GM04504 (cell line): Measurements from ENCODE around the gene INPP5A.

Experiments
- DNase-seq: peaks from one replicate; pipeline ENCODE4 v3.0.0-alpha.2; 2012; ENCODE audit warnings: low read depth

Gene INPP5A

DNA sequence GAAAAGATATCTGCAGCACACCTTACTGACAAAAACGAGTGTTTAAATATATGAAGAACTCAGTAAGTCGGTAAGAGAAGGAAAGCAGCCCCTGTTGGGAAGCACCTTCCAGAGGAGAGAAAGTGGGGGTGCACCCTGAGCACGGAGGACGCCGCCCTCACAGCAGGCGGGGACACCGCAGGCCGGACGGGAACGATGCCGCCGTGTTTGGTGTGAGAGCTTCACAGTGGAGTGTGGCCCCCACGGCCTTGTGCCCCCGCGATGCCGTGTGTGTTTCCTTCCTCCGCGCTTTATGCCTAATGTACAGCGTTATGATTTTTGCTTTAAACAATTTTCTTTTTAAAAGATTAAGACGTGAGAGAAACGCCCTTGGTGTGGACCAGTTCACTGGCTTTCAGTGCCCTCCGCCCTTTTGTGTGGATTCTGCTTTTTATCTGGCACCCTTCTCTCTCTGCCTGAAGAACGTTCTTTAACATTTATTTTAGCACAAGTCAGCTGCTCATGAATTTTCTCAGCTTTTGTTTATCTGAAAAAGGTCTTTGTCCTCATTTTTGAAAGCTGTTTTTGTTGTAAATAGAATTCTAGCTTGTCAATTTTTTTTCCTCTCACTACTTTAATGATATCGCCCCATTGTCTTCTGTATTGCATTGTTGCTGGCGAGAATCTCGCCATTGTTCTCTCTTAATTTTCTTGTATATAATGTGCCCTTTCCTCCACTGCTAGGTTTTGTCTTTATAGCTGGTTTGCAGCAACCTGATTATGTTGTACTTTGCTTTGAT, 110.7 kb downstream of the INPP5A start:
- no peak for DNase-seq

- no peak for DNase-seq
Measured at GRCh38 chr10:132648851-132649528, 111.4 kb downstream of the INPP5A start.

- DNase-seq, result no peak
Measured at GRCh38 chr10:132649651-132650360, 112.2 kb downstream of the INPP5A start.

DNA sequence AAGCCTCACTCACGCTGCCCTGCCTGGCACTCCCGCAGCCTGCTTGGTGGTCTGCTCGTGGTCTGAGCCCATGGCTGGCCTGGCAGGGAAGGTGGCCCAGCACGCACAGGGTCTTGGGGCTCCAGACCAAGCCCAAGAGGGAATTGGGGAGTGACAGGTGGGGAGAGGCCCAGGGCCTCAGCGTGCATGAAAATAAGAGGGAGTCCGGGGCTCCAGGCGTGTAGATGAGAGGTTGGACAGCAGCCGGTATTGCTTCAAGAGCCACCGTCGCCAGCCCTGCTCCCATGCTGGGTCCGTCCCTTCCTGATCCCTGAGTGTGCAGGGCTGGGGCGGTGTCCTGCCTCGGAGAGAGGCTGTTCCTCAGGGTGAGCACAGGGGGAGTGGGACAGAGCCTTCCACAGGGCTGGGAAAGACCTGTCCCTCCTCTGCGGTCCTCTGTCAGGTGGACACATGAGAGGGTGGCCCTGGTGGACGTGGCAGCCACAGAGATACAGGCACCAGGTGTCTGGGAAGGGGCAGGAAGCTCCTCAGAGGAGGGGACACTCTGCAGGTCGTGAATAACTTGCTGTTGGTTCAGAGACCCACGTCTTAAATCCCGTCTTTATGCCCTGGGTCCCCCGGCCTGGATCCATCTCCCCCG, 113.1 kb downstream of the INPP5A start:
- no peak for DNase-seq

- DNase-seq, result no peak
Measured at GRCh38 chr10:132651511-132652029, 114.0 kb downstream of the INPP5A start.

DNA sequence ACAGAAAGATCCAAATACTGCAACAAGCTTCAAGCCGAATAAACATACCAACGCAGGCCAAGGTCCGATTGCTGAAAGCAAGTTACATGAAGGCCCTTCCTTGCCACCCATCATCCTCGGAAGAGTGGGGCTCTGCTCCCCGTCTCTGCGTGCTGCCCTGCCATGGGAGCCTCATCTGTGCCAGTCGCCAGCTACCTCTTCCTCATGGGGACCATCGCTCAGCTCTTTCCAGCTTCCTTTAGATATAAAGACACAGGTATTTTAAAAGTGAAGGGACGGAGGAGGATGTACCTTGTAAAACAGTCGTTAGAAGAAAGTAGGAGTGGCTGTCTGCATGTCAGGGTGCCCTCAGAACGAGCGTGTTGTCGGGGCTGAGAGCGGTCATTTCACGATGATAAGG, 114.9 kb downstream of the INPP5A start:
- no peak for DNase-seq

DNA sequence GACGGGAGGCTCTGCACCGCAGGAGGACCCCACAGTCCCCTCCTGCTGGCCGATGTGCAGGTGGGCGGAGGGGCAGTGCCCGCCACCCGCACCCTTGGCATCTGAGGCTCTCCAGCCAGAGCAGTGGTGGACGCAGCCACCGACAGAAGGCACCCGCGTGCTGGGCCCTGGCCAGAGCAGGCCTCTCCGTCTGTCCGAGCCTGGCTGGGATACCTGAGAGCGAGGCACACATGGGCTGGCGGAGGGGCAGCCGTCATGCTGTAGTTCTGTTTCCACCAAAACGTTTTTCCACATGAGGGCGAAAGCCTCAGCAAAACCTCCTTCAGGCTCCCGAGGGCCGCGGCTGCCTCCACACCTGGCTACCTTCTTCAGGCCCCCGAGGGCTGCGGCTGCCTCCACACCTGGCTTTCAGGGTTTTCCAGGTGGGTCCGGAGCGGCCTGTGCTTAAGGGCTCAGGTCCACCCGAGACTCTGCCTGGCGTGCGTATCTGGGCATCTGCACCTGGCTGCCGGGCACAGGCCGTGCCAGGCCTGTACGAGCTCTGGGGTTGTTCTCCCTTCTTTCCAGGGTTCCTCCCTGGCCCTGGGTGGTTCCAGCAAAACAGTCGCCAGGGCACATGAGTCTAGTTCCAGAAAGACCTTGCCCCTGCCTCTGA, 115.5 kb downstream of the INPP5A start:
- DNase-seq, result no peak

DNA sequence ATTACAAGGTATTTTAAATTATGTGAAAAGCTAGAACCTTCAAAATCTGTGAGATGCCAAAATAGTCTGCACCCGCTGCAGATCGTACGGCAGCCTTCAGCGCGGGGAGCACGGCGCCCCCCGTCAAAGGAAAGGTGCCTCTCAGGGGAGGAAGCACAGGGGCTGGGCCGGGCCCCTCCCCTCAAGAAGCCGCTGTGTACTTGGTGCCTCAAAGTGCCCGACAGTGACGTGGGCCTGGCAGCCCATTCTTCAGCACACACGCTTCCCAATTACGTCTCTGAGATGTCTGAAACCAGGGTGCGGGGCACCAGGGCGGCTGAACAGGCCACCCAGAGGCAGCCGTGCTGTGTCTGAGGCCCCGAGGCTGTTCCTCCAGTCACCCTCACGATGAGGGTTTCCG, 116.1 kb downstream of the INPP5A start:
- no peak for DNase-seq

- DNase-seq, result no peak
Measured at GRCh38 chr10:132654121-132654571, 116.6 kb downstream of the INPP5A start.

GRCh38 chr10:132654708-132655661, 117.4 kb downstream of the INPP5A start:
- DNase-seq, result no peak

GRCh38 chr10:132655735-132656134, 118.1 kb downstream of the INPP5A start:
- DNase-seq, result no peak

DNA sequence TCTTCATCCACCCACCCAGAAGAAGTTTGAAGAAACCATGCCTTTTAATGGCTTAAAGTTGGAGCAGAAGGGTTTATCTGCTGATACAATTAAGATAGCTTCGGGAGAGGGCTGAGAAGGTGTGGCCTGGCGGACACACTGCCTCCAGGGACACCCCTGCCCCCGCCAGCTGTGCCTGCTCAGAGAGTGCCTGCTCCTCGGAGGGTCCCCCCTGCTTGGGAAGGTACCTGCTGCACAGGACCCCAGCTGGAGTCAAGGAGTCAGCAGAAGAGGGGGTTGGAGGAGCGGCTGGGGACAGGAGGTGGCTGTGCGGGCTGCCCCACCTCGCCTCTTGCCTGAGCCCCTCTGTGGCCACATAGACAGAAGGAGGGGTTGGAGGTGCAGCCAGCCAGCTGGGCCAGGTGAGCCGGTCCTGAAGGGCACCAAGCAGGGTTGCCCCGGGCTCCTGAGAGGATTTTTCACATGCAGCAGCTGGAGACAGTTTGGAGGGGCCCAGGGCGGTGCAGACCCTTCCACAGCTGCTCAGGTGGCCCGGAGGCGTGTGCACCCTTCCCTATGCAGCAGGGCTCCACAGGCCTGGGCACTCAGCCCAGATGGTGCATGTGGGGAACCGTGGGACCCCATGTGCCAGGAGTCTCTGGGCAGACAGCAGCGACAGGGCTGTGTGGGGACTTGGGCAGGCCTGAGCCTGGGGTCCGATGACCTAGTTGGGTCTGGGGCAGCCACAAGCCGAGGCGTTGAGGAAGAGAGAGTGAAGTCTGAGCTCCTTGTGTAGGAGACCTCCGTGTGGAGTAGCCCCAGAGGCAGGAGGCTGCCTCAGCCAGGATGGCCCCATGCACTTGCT, 118.9 kb downstream of the INPP5A start:
- DNase-seq, result no peak

DNA sequence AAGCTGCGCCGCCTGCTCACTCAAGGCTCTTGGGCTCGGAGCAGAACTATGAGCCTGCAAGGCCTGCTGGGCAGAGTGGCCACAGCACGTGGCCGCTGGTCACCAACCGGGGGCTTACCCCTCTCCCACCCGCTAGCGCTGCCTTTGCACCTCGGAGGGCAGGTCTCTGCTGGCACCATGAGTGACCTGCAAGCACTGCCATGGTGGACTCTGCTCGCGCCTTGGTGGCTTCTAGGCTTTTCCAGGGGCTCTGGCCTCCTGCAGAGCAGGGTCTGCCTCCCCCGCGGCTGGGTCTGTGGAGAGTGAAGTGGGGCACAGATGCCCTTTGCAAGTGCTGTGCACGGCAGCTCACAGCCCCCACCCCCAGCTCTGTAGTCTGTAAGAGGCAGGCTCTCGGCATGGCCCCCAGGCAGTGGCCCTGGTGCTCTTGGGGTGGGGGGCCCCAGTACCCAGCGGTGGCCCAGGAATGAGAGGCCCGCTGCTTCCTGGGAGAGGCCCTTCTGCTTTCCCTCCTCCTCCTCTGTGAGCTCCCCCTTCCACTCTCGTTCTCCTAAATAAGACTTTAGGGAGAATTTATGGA, 119.6 kb downstream of the INPP5A start:
- no peak for DNase-seq

DNA sequence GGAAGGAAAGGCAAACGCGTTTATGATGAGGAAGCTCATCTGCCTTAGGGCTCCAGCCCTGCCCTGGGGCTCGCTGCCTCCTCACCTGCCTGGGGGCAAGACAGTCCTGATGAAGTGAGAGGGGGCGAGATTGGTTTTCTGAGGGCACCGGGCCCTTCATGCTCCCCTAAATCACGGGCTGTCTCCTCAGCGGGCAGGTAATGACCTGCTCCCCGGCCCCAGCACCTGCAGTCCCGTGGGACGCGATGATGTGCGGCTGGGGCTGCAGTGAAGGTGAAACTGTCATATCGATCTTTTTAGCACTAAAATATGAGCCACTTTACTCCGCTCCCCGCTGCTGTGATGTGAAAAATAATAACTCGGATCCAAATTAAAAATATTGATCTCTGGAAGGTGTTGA, 120.2 kb downstream of the INPP5A start:
- no peak for DNase-seq

GRCh38 chr10:132658546-132659205, 121.1 kb downstream of the INPP5A start:
- DNase-seq, result no peak

DNA sequence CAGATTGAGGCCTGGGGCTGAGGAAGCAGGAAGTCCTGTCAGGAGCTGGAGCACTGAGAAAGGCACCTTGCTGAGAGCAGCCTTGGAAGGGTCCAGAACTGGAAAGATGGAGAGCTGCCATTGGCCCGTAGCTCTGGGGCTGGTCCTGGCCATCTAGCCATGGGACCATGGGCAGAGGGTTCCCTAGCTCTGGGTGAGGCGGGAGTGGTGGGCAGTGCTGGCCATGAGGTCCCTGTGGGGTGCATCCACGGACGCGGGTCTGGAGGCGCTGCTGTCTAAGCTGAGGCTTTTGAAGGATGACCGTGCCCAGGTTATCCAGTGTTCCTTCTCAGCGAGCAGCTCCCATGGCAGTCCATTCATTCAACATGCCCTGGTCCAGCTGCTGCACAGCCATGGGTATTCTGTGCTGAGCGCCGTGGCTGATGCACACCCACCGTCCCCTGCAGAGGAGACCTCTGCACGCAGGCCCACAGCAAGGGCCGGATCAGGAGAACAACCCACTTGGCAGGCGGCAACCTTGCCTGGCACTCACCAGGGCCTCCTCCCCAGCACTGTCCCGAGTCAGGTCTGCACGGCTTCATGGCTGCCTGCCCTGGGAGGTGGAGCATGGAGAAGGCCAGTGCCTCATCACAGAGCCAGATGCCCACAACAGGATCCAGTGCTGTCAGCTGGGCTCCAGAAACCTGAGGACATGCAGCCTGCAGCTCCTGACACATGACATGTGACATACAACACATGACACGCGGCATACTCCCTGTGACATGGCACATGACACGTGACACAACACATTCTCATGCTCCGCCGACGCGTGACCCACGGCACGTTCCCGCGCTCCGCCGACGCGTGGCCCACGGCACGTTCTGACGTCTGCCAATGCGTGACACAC, 121.9 kb downstream of the INPP5A start:
- no peak for DNase-seq

DNA sequence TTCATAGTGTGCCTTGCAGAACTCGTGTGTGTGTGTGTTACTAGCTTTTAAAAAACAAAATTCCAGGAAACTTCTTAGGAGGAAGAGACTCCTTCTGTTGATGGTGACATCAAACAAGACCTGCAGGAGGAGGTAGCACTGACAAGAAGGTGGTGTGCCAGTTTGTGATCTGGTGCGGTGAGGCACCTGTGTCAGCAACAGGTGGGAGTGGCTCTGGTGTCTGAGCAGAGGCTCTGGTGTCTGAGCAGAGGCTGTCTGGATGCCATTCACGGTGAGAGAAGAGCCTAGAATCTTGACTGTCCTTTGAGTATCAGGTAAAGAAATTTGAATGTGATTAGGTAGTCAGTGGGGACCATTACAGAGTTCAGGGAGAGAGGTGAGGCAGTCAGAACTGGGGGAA, 122.8 kb downstream of the INPP5A start:
- DNase-seq, result no peak
